ENCODE data around the gene WDTC1. TPM values are rescaled to one million over a fixed set of nuclear protein-coding genes. Genes with fewer than 3 reads are reported as not detected.
A peak's percentile ranks its signal among the peaks of the same experiment; 100 is the strongest.

Gene WDTC1
- total RNA-seq, 1 donor from 2014 or later, result 42.2 TPM

GRCh38 chr1:27321813-27322568 is 87.6 kb downstream of the WDTC1 start, which contains the start of gene TMEM222:
TSS of gene TMEM222 (plus strand) at chr1:27322163. CDS start at chr1:27322198, 35 bp downstream.
- no peak for TF ChIP-seq CTCF (IDR thresholded peaks at IDR 0.05; ENCODE audit: unreplicated experiment)
- no peaks in the 10 kb centered on the region for H3K9me3 Mint-ChIP-seq
- H3K27ac Mint-ChIP-seq, result peak within 1 kb of the TSS; percentile 97
- no peaks in the 10 kb centered on the region for H3K27me3 Mint-ChIP-seq (ENCODE audit: low read depth)
- H3K4me1 Mint-ChIP-seq, result peaks cover 32% of the 10 kb centered on the region
- peak; percentile 95 to 98 for DNase-seq (ENCODE audit: low spot score in 2 of 2, unreplicated experiment in 2 of 2)
- peak within 1 kb of the TSS; percentile 94 for H3K4me3 Mint-ChIP-seq
- peaks cover 10% of the 10 kb centered on the region for H3K36me3 Mint-ChIP-seq

- H3K9me3 Mint-ChIP-seq, result no peaks in the 10 kb centered on the region
- peaks cover 10% of the 10 kb centered on the region for H3K36me3 Mint-ChIP-seq
- peak overlapping the region; percentile 97 for H3K27ac Mint-ChIP-seq
- no peak for DNase-seq (ENCODE audit: low spot score in 2 of 2, unreplicated experiment in 2 of 2)
- peak overlapping the region; percentile 94 for H3K4me3 Mint-ChIP-seq
- H3K4me1 Mint-ChIP-seq, result peaks cover 30% of the 10 kb centered on the region
- TF ChIP-seq CTCF (IDR thresholded peaks at IDR 0.05; ENCODE audit: unreplicated experiment), result no peak
- no peaks in the 10 kb centered on the region for H3K27me3 Mint-ChIP-seq (ENCODE audit: low read depth)
Observed at GRCh38 chr1:27322569-27323240, 88.3 kb downstream of the WDTC1 start.

- no peaks in the 10 kb centered on the region for H3K27me3 Mint-ChIP-seq (ENCODE audit: low read depth)
- peaks cover 12% of the 10 kb centered on the region for H3K36me3 Mint-ChIP-seq
- H3K4me1 Mint-ChIP-seq, result peaks cover 18% of the 10 kb centered on the region
- H3K9me3 Mint-ChIP-seq, result no peaks in the 10 kb centered on the region
- H3K4me3 Mint-ChIP-seq, result no peak overlapping the region
- no peak for DNase-seq (ENCODE audit: low spot score in 2 of 2, unreplicated experiment in 2 of 2)
- no peak overlapping the region for H3K27ac Mint-ChIP-seq
- TF ChIP-seq CTCF (IDR thresholded peaks at IDR 0.05; ENCODE audit: unreplicated experiment), result no peak
Observed at GRCh38 chr1:27325286-27325685, 90.9 kb downstream of the WDTC1 start.

GRCh38 chr1:27327964-27328363 is 93.5 kb downstream of the WDTC1 start:
- no peak overlapping the region for H3K4me3 Mint-ChIP-seq
- no peak overlapping the region for H3K27ac Mint-ChIP-seq
- peaks cover 12% of the 10 kb centered on the region for H3K36me3 Mint-ChIP-seq
- peaks cover 8% of the 10 kb centered on the region for H3K4me1 Mint-ChIP-seq
- H3K9me3 Mint-ChIP-seq, result no peaks in the 10 kb centered on the region
- no peaks in the 10 kb centered on the region for H3K27me3 Mint-ChIP-seq (ENCODE audit: low read depth)
- no peak for TF ChIP-seq CTCF (IDR thresholded peaks at IDR 0.05; ENCODE audit: unreplicated experiment)
- DNase-seq (ENCODE audit: low spot score in 2 of 2, unreplicated experiment in 2 of 2), result no peak

- no peak for TF ChIP-seq CTCF (IDR thresholded peaks at IDR 0.05; ENCODE audit: unreplicated experiment)
- H3K27me3 Mint-ChIP-seq (ENCODE audit: low read depth), result no peaks in the 10 kb centered on the region
- H3K4me3 Mint-ChIP-seq, result no peak overlapping the region
- DNase-seq (ENCODE audit: low spot score in 2 of 2, unreplicated experiment in 2 of 2), result no peak
- H3K27ac Mint-ChIP-seq, result no peak overlapping the region
- no peaks in the 10 kb centered on the region for H3K4me1 Mint-ChIP-seq
- H3K36me3 Mint-ChIP-seq, result peaks cover 13% of the 10 kb centered on the region
- no peaks in the 10 kb centered on the region for H3K9me3 Mint-ChIP-seq
Observed at GRCh38 chr1:27330786-27331185, 96.4 kb downstream of the WDTC1 start.
